Osteocyte (in vitro differentiated cells): ENCODE data around the gene ZNF714. TPM values are rescaled to one million over a fixed set of nuclear protein-coding genes. Genes with fewer than 3 reads are reported as not detected.

ENCODE experiments used
- DNase-seq: peaks from one replicate; pipeline ENCODE4 v3.0.0; 2021; ENCODE audit warnings: mixed read lengths; ENCODE audit not compliant: unreplicated experiment; ENCODE audit errors: extremely low spot score
- H3K27ac Mint-ChIP-seq: one replicate; pipeline ENCODE4 v1.8.0; 2021; ENCODE audit warnings: mild to moderate bottlenecking, mixed read lengths; ENCODE audit not compliant: unreplicated experiment
- H3K27me3 Mint-ChIP-seq: one replicate; pipeline ENCODE4 v1.8.0; 2021; ENCODE audit warnings: mixed read lengths; ENCODE audit not compliant: unreplicated experiment
- H3K36me3 Mint-ChIP-seq: one replicate; pipeline ENCODE4 v1.8.0; 2021; ENCODE audit warnings: mixed read lengths; ENCODE audit not compliant: unreplicated experiment
- H3K4me1 Mint-ChIP-seq: one replicate; pipeline ENCODE4 v1.8.0; 2021; ENCODE audit warnings: mixed read lengths; ENCODE audit not compliant: unreplicated experiment
- H3K4me3 Mint-ChIP-seq: one replicate; pipeline ENCODE4 v1.8.0; 2021; ENCODE audit warnings: mild to moderate bottlenecking, moderate library complexity, mixed read lengths; ENCODE audit not compliant: unreplicated experiment
- H3K9me3 Mint-ChIP-seq: one replicate; pipeline ENCODE4 v1.8.0; 2021; ENCODE audit warnings: mixed read lengths; ENCODE audit not compliant: unreplicated experiment
- total RNA-seq: library from RNA; stranded (reverse); gene quantifications from 2 replicates; pipeline ENCODE4 v1.2.1, GENCODE V29; 2021
- TF ChIP-seq, protein P1 (sequence below): fragments of 200-600 bp; sonication (generic); IDR thresholded peaks from 2 replicates; pipeline ENCODE4 v1.5.0; 2021; ENCODE audit warnings: antibody characterized with exemption, mild to moderate bottlenecking, moderate library complexity

The ZNF714 gene
- total RNA-seq, 1 donor from 2014 or later, result 7.5 TPM

DNA sequence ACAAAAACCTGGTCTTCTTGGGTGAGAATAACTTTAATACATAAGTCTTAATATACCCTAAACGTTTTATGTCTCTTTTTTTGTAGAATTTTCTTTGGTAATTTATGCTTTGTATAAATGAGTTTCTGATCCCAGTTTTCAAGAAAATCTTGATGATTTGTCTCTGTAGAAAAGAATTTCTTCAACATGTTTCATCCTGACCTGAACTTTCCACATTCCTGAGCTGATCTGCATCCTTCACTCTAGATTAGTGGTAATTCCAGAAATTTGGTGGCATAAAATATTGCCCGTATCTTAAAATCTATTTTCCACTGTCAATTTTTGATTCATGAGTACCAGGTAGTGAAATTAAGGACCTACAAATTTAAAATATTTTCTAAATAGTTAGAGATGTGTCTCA is 16.3 kb downstream of the ZNF714 start:
- H3K9me3 Mint-ChIP-seq, result no peaks in the 10 kb centered on the region
- peaks cover 6% of the 10 kb centered on the region for H3K4me1 Mint-ChIP-seq
- TF ChIP-seq, protein P1, sequence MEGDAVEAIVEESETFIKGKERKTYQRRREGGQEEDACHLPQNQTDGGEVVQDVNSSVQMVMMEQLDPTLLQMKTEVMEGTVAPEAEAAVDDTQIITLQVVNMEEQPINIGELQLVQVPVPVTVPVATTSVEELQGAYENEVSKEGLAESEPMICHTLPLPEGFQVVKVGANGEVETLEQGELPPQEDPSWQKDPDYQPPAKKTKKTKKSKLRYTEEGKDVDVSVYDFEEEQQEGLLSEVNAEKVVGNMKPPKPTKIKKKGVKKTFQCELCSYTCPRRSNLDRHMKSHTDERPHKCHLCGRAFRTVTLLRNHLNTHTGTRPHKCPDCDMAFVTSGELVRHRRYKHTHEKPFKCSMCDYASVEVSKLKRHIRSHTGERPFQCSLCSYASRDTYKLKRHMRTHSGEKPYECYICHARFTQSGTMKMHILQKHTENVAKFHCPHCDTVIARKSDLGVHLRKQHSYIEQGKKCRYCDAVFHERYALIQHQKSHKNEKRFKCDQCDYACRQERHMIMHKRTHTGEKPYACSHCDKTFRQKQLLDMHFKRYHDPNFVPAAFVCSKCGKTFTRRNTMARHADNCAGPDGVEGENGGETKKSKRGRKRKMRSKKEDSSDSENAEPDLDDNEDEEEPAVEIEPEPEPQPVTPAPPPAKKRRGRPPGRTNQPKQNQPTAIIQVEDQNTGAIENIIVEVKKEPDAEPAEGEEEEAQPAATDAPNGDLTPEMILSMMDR, result no peak
- DNase-seq, result no peak
- no peak overlapping the region for H3K4me3 Mint-ChIP-seq
- H3K27me3 Mint-ChIP-seq, result no peaks in the 10 kb centered on the region
- H3K36me3 Mint-ChIP-seq, result peaks cover 14% of the 10 kb centered on the region
- no peak overlapping the region for H3K27ac Mint-ChIP-seq

GRCh38 chr19:21101521-21102242 is 19.7 kb downstream of the ZNF714 start:
- no peak overlapping the region for H3K27ac Mint-ChIP-seq
- TF ChIP-seq, protein P1, result no peak

DNA sequence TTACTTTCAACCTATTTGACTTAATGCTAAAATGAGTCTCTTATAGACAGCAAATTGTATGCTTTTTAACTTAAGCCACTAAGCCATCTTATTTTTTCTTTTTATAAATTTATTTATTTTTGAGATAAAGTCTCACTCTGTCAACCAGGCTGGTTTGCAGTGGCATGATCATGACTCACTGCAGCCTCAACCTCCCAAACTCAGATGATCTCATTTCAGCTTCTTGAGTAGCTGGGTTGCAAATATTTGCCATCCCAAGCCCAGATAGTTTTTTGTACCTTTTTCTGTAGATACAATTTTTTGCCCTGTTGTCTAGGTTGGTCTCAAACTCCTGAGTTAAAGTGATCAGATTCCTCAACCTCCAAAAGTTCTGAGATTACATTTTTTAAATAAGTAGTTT is 27.1 kb downstream of the ZNF714 start:
- Mint-ChIP-seq H3K27me3 (no peaks in the 10 kb centered on the region), H3K27ac (no peak overlapping the region), H3K9me3 (peaks cover 8% of the 10 kb centered on the region), H3K36me3 (peaks cover 20% of the 10 kb centered on the region), H3K4me1 (no peaks in the 10 kb centered on the region), H3K4me3 (no peak overlapping the region)
- TF ChIP-seq, protein P1, result no peak
- DNase-seq, result no peak

More at GRCh38 chr19:21101521-21102242, 19.7 kb downstream of the ZNF714 start:
- no peak overlapping the region for H3K4me3 Mint-ChIP-seq
- no peaks in the 10 kb centered on the region for H3K27me3 Mint-ChIP-seq
- no peak for DNase-seq
- H3K9me3 Mint-ChIP-seq, result no peaks in the 10 kb centered on the region
- H3K4me1 Mint-ChIP-seq, result no peaks in the 10 kb centered on the region
- H3K36me3 Mint-ChIP-seq, result peaks cover 20% of the 10 kb centered on the region

DNA sequence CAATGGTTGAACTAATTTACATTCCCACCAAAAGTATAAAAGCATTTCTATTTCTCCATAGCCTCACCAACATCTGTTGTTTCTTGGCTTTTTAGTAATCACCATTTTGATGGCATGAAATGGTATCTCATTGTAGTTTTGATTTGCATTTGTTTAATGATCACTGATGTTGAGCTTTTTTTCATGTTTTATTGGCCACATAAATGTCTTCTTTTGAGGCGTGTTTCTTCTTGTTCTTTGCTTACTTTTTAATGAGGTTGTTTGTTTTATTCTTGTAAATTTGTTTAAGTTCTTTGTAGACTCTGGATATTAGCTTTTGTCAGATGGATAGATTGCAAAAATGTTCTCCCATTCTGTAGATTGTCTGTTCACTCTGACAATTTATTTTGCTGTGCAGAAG is 28.2 kb downstream of the ZNF714 start:
- no peaks in the 10 kb centered on the region for H3K27me3 Mint-ChIP-seq
- H3K9me3 Mint-ChIP-seq, result peaks cover 15% of the 10 kb centered on the region
- H3K4me3 Mint-ChIP-seq, result no peak overlapping the region
- H3K27ac Mint-ChIP-seq, result no peak overlapping the region
- DNase-seq, result no peak
- H3K4me1 Mint-ChIP-seq, result no peaks in the 10 kb centered on the region
- H3K36me3 Mint-ChIP-seq, result peaks cover 27% of the 10 kb centered on the region
- TF ChIP-seq, protein P1, result no peak

DNA sequence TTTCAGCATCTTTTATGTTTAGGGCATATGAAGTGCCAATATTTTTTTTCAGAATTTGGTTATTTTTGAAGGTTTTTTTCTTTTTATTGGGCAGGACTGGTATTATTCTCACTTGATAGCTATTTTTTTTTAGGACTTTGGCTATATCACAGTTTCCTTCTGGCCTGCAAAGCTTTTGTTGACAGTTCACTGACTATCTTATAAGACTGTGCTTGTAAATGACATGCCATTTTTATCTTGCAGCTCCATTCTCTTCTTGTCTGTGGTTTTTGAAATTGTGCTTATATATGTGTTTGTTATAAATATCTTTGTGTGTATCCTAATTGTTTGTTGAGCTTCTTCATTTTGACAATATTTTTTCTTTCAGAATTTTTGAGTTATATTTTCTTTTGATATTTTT is 33.4 kb downstream of the ZNF714 start:
- peaks cover 55% of the 10 kb centered on the region for H3K36me3 Mint-ChIP-seq
- no peaks in the 10 kb centered on the region for H3K4me1 Mint-ChIP-seq
- TF ChIP-seq, protein P1, result no peak
- no peaks in the 10 kb centered on the region for H3K27me3 Mint-ChIP-seq
- H3K9me3 Mint-ChIP-seq, result peaks cover 32% of the 10 kb centered on the region
- H3K4me3 Mint-ChIP-seq, result no peak overlapping the region
- no peak overlapping the region for H3K27ac Mint-ChIP-seq
- DNase-seq, result no peak
